IPS-18a (cell line): ENCODE data around the gene SLC4A3.

ENCODE experiments used
- H3K27ac ChIP-seq: one replicate; pipeline ENCODE4 v1.5.1; 2013; ENCODE audit warnings: low read length
- H3K27me3 ChIP-seq: one replicate; pipeline ENCODE4 v1.6.1; 2013; ENCODE audit warnings: mild to moderate bottlenecking, low read length; ENCODE audit not compliant: control insufficient read depth, insufficient read depth
- H3K36me3 ChIP-seq: one replicate; pipeline ENCODE4 v1.6.1; 2013; ENCODE audit warnings: low read depth, low read length; ENCODE audit not compliant: control insufficient read depth
- H3K4me1 ChIP-seq: one replicate; pipeline ENCODE4 v1.6.1; 2013; ENCODE audit warnings: low read depth, low read length; ENCODE audit not compliant: control insufficient read depth
- H3K4me3 ChIP-seq: one replicate; pipeline ENCODE4 v1.5.1; 2013; ENCODE audit warnings: low read length
- H3K9ac ChIP-seq: one replicate; pipeline ENCODE4 v1.6.1; 2013; ENCODE audit warnings: mild to moderate bottlenecking, low read length, moderate library complexity
- H3K9me3 ChIP-seq: one replicate; pipeline ENCODE4 v1.6.1; 2013; ENCODE audit warnings: low read depth, low read length; ENCODE audit not compliant: control insufficient read depth

The SLC4A3 gene

GRCh38 chr2:219661197-219661954 lies 33.9 kb downstream of the SLC4A3 start:
- Histone ChIP-seq H3K4me3 (no peak overlapping the region), H3K27me3 (no peaks in the 10 kb centered on the region), H3K4me1 (no peaks in the 10 kb centered on the region), H3K27ac (no peak overlapping the region), H3K36me3 (no peaks in the 10 kb centered on the region), H3K9me3 (no peaks in the 10 kb centered on the region), H3K9ac (no peak overlapping the region)

- no peak overlapping the region for H3K27ac ChIP-seq
- H3K36me3 ChIP-seq = no peaks in the 10 kb centered on the region
- no peak overlapping the region for H3K4me3 ChIP-seq
- no peaks in the 10 kb centered on the region for H3K4me1 ChIP-seq
- H3K27me3 ChIP-seq = no peaks in the 10 kb centered on the region
- no peaks in the 10 kb centered on the region for H3K9me3 ChIP-seq
- no peak overlapping the region for H3K9ac ChIP-seq
Measured at GRCh38 chr2:219661955-219662395, 34.5 kb downstream of the SLC4A3 start.

GRCh38 chr2:219662566-219662965 lies 35.1 kb downstream of the SLC4A3 start:
- no peaks in the 10 kb centered on the region for H3K36me3 ChIP-seq
- H3K9ac ChIP-seq = no peak overlapping the region
- no peaks in the 10 kb centered on the region for H3K9me3 ChIP-seq
- H3K4me3 ChIP-seq = no peak overlapping the region
- H3K27ac ChIP-seq = no peak overlapping the region
- H3K4me1 ChIP-seq = no peaks in the 10 kb centered on the region
- H3K27me3 ChIP-seq = no peaks in the 10 kb centered on the region

- Histone ChIP-seq H3K36me3 (no peaks in the 10 kb centered on the region), H3K27ac (no peak overlapping the region), H3K9ac (no peak overlapping the region), H3K4me3 (no peak overlapping the region), H3K4me1 (no peaks in the 10 kb centered on the region), H3K27me3 (no peaks in the 10 kb centered on the region), H3K9me3 (no peaks in the 10 kb centered on the region)
Measured at GRCh38 chr2:219663116-219663762, 35.8 kb downstream of the SLC4A3 start.

GRCh38 chr2:219664041-219664440 lies 36.6 kb downstream of the SLC4A3 start:
- H3K27ac ChIP-seq = no peak overlapping the region
- no peaks in the 10 kb centered on the region for H3K27me3 ChIP-seq
- H3K9ac ChIP-seq = no peak overlapping the region
- H3K36me3 ChIP-seq = no peaks in the 10 kb centered on the region
- H3K9me3 ChIP-seq = no peaks in the 10 kb centered on the region
- no peak overlapping the region for H3K4me3 ChIP-seq
- no peaks in the 10 kb centered on the region for H3K4me1 ChIP-seq

- H3K4me1 ChIP-seq = no peaks in the 10 kb centered on the region
- no peaks in the 10 kb centered on the region for H3K27me3 ChIP-seq
- H3K27ac ChIP-seq = no peak overlapping the region
- H3K36me3 ChIP-seq = no peaks in the 10 kb centered on the region
- H3K9ac ChIP-seq = no peak overlapping the region
- no peak overlapping the region for H3K4me3 ChIP-seq
- H3K9me3 ChIP-seq = no peaks in the 10 kb centered on the region
Measured at GRCh38 chr2:219664944-219665343, 37.5 kb downstream of the SLC4A3 start.

GRCh38 chr2:219665926-219666325 lies 38.5 kb downstream of the SLC4A3 start:
- Histone ChIP-seq H3K4me3 (no peak overlapping the region), H3K27me3 (no peaks in the 10 kb centered on the region), H3K9ac (no peak overlapping the region), H3K4me1 (peaks cover 2% of the 10 kb centered on the region), H3K36me3 (no peaks in the 10 kb centered on the region), H3K27ac (no peak overlapping the region), H3K9me3 (no peaks in the 10 kb centered on the region)

GRCh38 chr2:219668316-219668715 lies 40.9 kb downstream of the SLC4A3 start:
- H3K4me3 ChIP-seq = no peak overlapping the region

GRCh38 chr2:219670386-219670785 lies 43.0 kb downstream of the SLC4A3 start:
- Histone ChIP-seq H3K4me3 (no peak overlapping the region), H3K27me3 (no peaks in the 10 kb centered on the region), H3K9me3 (no peaks in the 10 kb centered on the region), H3K4me1 (peaks cover 12% of the 10 kb centered on the region), H3K27ac (no peak overlapping the region), H3K36me3 (no peaks in the 10 kb centered on the region), H3K9ac (no peak overlapping the region)

More at GRCh38 chr2:219668316-219668715, 40.9 kb downstream of the SLC4A3 start:
- no peaks in the 10 kb centered on the region for H3K36me3 ChIP-seq
- H3K27me3 ChIP-seq = no peaks in the 10 kb centered on the region
- no peak overlapping the region for H3K27ac ChIP-seq
- H3K9me3 ChIP-seq = no peaks in the 10 kb centered on the region
- H3K9ac ChIP-seq = no peak overlapping the region
- H3K4me1 ChIP-seq = peaks cover 12% of the 10 kb centered on the region

GRCh38 chr2:219671279-219671678 lies 43.8 kb downstream of the SLC4A3 start:
- no peaks in the 10 kb centered on the region for H3K36me3 ChIP-seq
- H3K4me1 ChIP-seq = peaks cover 12% of the 10 kb centered on the region
- H3K27ac ChIP-seq = no peak overlapping the region
- no peak overlapping the region for H3K4me3 ChIP-seq
- no peaks in the 10 kb centered on the region for H3K9me3 ChIP-seq
- H3K27me3 ChIP-seq = no peaks in the 10 kb centered on the region
- no peak overlapping the region for H3K9ac ChIP-seq

- Histone ChIP-seq H3K9me3 (no peaks in the 10 kb centered on the region), H3K36me3 (no peaks in the 10 kb centered on the region), H3K27ac (no peak overlapping the region), H3K4me3 (no peak overlapping the region), H3K9ac (no peak overlapping the region), H3K27me3 (no peaks in the 10 kb centered on the region), H3K4me1 (peaks cover 12% of the 10 kb centered on the region)
Measured at GRCh38 chr2:219672406-219672805, 45.0 kb downstream of the SLC4A3 start.

- no peak overlapping the region for H3K4me3 ChIP-seq
- H3K27me3 ChIP-seq = no peaks in the 10 kb centered on the region
Measured at GRCh38 chr2:219675221-219675620, 47.8 kb downstream of the SLC4A3 start.

More at GRCh38 chr2:219675221-219675620, 47.8 kb downstream of the SLC4A3 start:
- Histone ChIP-seq H3K9ac (no peak overlapping the region), H3K9me3 (no peaks in the 10 kb centered on the region), H3K4me1 (peaks cover 12% of the 10 kb centered on the region), H3K36me3 (no peaks in the 10 kb centered on the region), H3K27ac (no peak overlapping the region)
